Heart left ventricle (tissue), 13 donors: ENCODE results near the gene TPPP.

Experiments
- CTCF ChIP-seq, 12 donors: fragments of 200-600 bp; sonication (generic) in 4 of 12; IDR thresholded peaks; one replicate each; pipeline versions ENCODE4 v1.5.0 to v1.8.0; 2018 to 2022; ENCODE audit warnings: antibody characterized with exemption in 12 of 12, mild to moderate bottlenecking in 5 of 12
- POLR2A ChIP-seq, 2 donors: fragments of 450-650 bp; IDR thresholded peaks; one replicate each; pipeline ENCODE4 v1.6.1; 2017; ENCODE audit warnings: antibody characterized with exemption in 2 of 2, mild to moderate bottlenecking in 2 of 2, moderate library complexity in 2 of 2
- donor health status: ischemic (EF 13 %, LVEDD 7.1; RV severe dilation, severe dysfunction).
- donor health status: DM: no; HTN: yes; CAD: no.
- donor health status: DM: no; HTN: no; CAD: no.
- donor health status: ischemic (EF 25% LVEDD 6.9; RV normal size, moderate dysfunction).
- donor health status: ischemic (EF 25% LVEDD 5.7; RV mildly dilated, moderate dysfunction).
- donor health status: ischemic (EF 35%, LVEDD 5.7; RV mildly dilated, moderate dysfunction).
- donor health status: nonischemic (EF 11% LVEDD 7.7; RV severe dilation, severe dysfunction).
- donor health status: DM: yes; HTN: yes; CAD: no.
- donor health status: PGD.
- donor health status: ischemic (EF 29% LVEDD 5.4; RV normal size, mild dysfunction).
- donor health status: nonischemic (EF 23%, LVEDD 6.1; RV moderate dilation, normal function).

GRCh38 chr5:643351-643801, 49.8 kb downstream of the TPPP start:
- TF ChIP-seq CTCF (IDR thresholded peaks at IDR 0.05): no peak
- TF ChIP-seq POLR2A (IDR thresholded peaks at IDR 0.05): no peak
